Measurements from ENCODE around the gene RALGPS2. TPM values are rescaled to one million over a fixed set of nuclear protein-coding genes. Genes with fewer than 3 reads are reported as not detected.

RALGPS2 gene
- total RNA-seq, 1 donor: 74.7 TPM

- DNase-seq (ENCODE audit: low read depth): peak; percentile 64
- H3K4me3 ChIP-seq (ENCODE audit: low read depth, low read length): peak overlapping the region; percentile 53
- TF ChIP-seq, protein P1, sequence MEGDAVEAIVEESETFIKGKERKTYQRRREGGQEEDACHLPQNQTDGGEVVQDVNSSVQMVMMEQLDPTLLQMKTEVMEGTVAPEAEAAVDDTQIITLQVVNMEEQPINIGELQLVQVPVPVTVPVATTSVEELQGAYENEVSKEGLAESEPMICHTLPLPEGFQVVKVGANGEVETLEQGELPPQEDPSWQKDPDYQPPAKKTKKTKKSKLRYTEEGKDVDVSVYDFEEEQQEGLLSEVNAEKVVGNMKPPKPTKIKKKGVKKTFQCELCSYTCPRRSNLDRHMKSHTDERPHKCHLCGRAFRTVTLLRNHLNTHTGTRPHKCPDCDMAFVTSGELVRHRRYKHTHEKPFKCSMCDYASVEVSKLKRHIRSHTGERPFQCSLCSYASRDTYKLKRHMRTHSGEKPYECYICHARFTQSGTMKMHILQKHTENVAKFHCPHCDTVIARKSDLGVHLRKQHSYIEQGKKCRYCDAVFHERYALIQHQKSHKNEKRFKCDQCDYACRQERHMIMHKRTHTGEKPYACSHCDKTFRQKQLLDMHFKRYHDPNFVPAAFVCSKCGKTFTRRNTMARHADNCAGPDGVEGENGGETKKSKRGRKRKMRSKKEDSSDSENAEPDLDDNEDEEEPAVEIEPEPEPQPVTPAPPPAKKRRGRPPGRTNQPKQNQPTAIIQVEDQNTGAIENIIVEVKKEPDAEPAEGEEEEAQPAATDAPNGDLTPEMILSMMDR (IDR thresholded peaks at IDR 0.05; ENCODE audit: insufficient read depth, low read length): no peak
Measured at GRCh38 chr1:178867670-178868069, 142.6 kb downstream of the RALGPS2 start.

GRCh38 chr1:178868706-178869105, 143.7 kb downstream of the RALGPS2 start:
- peak overlapping the region; percentile 49 for H3K4me3 ChIP-seq (ENCODE audit: low read depth, low read length)
- peak; percentile 30 for DNase-seq (ENCODE audit: low read depth)
- TF ChIP-seq, protein P1 (IDR thresholded peaks at IDR 0.05; ENCODE audit: insufficient read depth, low read length): no peak

GRCh38 chr1:178869119-178869697, 144.2 kb downstream of the RALGPS2 start:
- TF ChIP-seq, protein P1 (IDR thresholded peaks at IDR 0.05; ENCODE audit: insufficient read depth, low read length): no peak
- peak; percentile 84 for DNase-seq (ENCODE audit: low read depth)
- peak overlapping the region; percentile 29 for H3K4me3 ChIP-seq (ENCODE audit: low read depth, low read length)

DNA sequence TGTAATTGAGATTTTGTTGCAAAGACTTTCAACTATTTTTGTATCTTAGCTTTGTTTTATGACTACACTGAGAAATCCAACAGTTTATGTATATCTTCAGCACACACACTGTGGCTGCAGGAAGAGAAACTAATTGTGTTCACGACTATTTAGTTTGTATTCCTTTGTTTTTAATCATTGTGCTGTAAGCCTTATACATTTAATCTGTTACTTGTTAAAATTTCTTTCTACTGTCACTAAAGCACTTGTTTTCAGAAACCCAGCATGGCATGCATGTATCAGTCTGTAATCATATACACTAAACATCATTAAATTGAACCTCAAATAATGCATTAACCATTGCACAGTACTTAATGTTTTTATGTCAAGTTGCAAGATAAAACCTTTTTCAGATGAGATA, 145.2 kb downstream of the RALGPS2 start:
- no peak for DNase-seq (ENCODE audit: low read depth)
- H3K4me3 ChIP-seq (ENCODE audit: low read depth, low read length): no peak overlapping the region
- TF ChIP-seq, protein P1 (IDR thresholded peaks at IDR 0.05; ENCODE audit: insufficient read depth, low read length): no peak

DNA sequence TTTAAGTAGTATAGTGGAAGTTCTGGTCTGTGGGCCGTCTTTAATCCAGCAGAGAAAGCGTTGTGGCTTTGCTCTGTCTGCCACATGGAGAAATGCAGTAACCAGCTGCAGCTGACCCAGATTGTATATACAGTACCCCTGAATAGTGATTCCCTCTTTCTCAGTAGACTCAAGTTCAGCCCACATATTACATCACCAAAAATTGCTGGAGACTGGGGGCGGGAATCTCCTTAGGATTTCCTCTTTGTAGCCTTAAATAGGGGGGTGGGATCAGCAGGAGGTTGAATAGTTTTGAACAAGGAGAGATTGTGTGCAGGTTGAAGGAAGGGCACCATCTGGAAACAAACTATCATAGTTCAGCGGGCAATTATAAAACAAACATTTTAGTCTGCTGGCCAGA, 145.9 kb downstream of the RALGPS2 start, which contains the start of gene ANGPTL1:
TSS of gene ANGPTL1 (minus strand) at position 134 of the 400 bp plus-strand sequence. CDS start 5,301 bp downstream, outside the sequence.
- DNase-seq (ENCODE audit: low read depth): peak; percentile 42
- H3K4me3 ChIP-seq (ENCODE audit: low read depth, low read length): no peak within 1 kb of the TSS

GRCh38 chr1:178871551-178872320, 146.7 kb downstream of the RALGPS2 start:
- no peak overlapping the region for H3K4me3 ChIP-seq (ENCODE audit: low read depth, low read length)
- TF ChIP-seq, protein P1 (IDR thresholded peaks at IDR 0.05; ENCODE audit: insufficient read depth, low read length): no peak
- no peak for DNase-seq (ENCODE audit: low read depth)

More for the DNA sequence above, 145.9 kb downstream of the RALGPS2 start, which contains the start of gene ANGPTL1:
- TF ChIP-seq, protein P1 (IDR thresholded peaks at IDR 0.05; ENCODE audit: insufficient read depth, low read length): peak; percentile 6
